Activated CD4-positive, alpha-beta memory T cell treated with anti-CD3 and anti-CD28 coated beads for 36 hours (primary cell): ENCODE results near the gene TRIM28. TPM values are rescaled to one million over a fixed set of nuclear protein-coding genes. Genes with fewer than 3 reads are reported as not detected.

ENCODE experiments used
- CTCF ChIA-PET: fragments of 350-600 bp; sonication (Branson Sonifier 250); formaldehyde crosslinking; loops from one replicate; lab custom pipeline; 2021; ENCODE audit warnings: antibody characterized with exemption, inconsistent platforms; lab: Charles Lee
- POLR2A ChIA-PET: fragments of 350-600 bp; sonication (Branson Sonifier 250); formaldehyde crosslinking; loops from one replicate; lab custom pipeline; 2021; ENCODE audit warnings: antibody characterized with exemption; lab: Charles Lee
- DNase-seq: peaks from one replicate; pipeline ENCODE4 v3.0.0-alpha.2; 2020
- H3K27ac Mint-ChIP-seq: one replicate; pipeline ENCODE4 v1.8.0; 2021; ENCODE audit warnings: mixed read lengths
- H3K27me3 Mint-ChIP-seq: one replicate; pipeline ENCODE4 v1.8.0; 2021; ENCODE audit warnings: mixed read lengths
- H3K36me3 Mint-ChIP-seq: one replicate; pipeline ENCODE4 v1.8.0; 2021; ENCODE audit warnings: mixed read lengths
- H3K4me1 Mint-ChIP-seq: one replicate; pipeline ENCODE4 v1.8.0; 2021; ENCODE audit warnings: low read depth, mixed read lengths
- H3K4me3 Mint-ChIP-seq: one replicate; pipeline ENCODE4 v1.8.0; 2021; ENCODE audit warnings: mild to moderate bottlenecking, mixed read lengths
- H3K9me3 Mint-ChIP-seq: one replicate; pipeline ENCODE4 v1.8.0; 2021; ENCODE audit warnings: mixed read lengths
- intact Hi-C: fragments of 100-400 bp; cut with micrococcal nuclease; formaldehyde crosslinking; loops from one replicate; pipeline ENCODE4 v1.15.1; 2023
- total RNA-seq, 2 experiments: library from RNA; stranded (reverse); gene quantifications; one replicate each; pipeline ENCODE4 v1.2.3, GENCODE V29; 2021

The TRIM28 gene
- total RNA-seq, 2 experiments from 2014 or later = 404 to 408 TPM

DNA sequence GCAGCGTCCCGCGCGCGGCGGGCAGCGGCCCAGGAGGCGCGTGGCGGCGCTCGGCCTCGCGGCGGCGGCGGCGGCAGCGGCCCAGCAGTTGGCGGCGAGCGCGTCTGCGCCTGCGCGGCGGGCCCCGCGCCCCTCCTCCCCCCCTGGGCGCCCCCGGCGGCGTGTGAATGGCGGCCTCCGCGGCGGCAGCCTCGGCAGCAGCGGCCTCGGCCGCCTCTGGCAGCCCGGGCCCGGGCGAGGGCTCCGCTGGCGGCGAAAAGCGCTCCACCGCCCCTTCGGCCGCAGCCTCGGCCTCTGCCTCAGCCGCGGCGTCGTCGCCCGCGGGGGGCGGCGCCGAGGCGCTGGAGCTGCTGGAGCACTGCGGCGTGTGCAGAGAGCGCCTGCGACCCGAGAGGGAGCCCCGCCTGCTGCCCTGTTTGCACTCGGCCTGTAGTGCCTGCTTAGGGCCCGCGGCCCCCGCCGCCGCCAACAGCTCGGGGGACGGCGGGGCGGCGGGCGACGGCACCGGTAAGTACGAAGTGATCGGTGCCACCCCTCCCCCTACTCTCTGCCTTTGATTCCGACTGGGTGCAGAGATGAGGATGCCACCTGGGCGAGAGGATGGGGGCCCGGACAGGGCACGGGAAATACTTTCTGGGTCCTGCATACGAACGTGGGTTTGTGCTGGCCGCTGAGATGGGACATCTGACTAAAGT, 874 bp downstream of the TRIM28 start:
- intact Hi-C loops = loop anchor here (1.0 to 2.0 kb wide), 7 partner anchors 11 to 239 kb away; partner anchors contain the start of genes CHMP2A, ERVK3-1, MZF1 and ZBTB45
- POLR2A ChIA-PET = interaction anchor here (0.9 to 3.6 kb wide), 7 partner anchors 10 to 218 kb away, joined by 3 to 41 read pairs (median 13); partner anchors contain the start of genes CHMP2A, UBE2M, ZBTB45 and ZSCAN22
- CTCF ChIA-PET = interaction anchor here (1.0 to 5.1 kb wide), 4 partner anchors 10 to 56 kb away, joined by 3 to 61 read pairs (median 6); partner anchors contain the start of genes CHMP2A and ZBTB45
- Mint-ChIP-seq H3K27ac (peak overlapping the region; percentile 95), H3K27me3 (peaks cover 1% of the 10 kb centered on the region), H3K4me3 (peak overlapping the region; percentile 97), H3K9me3 (no peaks in the 10 kb centered on the region), H3K4me1 (peaks cover 32% of the 10 kb centered on the region), H3K36me3 (peaks cover 41% of the 10 kb centered on the region)
- peak; percentile 79 for DNase-seq

DNA sequence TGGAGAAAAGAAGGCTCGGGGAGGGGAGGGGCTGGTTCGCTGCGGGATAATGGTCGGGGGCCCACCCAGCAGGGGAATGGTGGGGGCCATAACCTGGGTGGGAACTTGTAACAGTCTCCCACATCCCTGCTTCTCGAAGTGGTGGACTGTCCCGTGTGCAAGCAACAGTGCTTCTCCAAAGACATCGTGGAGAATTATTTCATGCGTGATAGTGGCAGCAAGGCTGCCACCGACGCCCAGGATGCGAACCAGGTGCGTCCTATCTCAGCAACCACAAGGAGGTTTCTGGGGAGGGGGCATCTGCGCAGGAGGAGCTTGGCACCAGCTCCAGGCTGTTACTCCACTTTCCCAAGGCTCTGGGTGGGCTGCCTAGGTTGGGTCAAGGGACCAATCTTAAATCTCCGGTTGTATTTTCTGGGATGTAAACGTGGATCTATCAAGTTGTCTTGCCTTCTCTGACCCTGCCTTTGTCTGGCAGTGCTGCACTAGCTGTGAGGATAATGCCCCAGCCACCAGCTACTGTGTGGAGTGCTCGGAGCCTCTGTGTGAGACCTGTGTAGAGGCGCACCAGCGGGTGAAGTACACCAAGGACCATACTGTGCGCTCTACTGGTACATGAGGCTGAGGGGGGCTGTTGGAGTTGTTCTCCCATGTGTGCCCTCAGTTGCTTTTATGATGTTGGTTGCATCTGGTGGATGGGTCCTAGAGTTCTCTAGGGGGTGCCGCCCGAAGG, 1.6 kb downstream of the TRIM28 start:
- DNase-seq = no peak
- Mint-ChIP-seq H3K4me1 (peaks cover 35% of the 10 kb centered on the region), H3K36me3 (peaks cover 44% of the 10 kb centered on the region), H3K27ac (peak overlapping the region; percentile 87), H3K9me3 (no peaks in the 10 kb centered on the region), H3K27me3 (peaks cover 1% of the 10 kb centered on the region), H3K4me3 (peak overlapping the region; percentile 97)
- ChIA-PET CTCF (interaction anchor here (1.5 to 5.1 kb wide), 2 partner anchors 26 to 31 kb away, joined by 5 to 61 read pairs; partner anchors contain the start of gene ZBTB45), POLR2A (interaction anchor here (2.1 to 3.6 kb wide), 4 partner anchors 9 to 32 kb away, joined by 13 to 41 read pairs (median 24); partner anchors contain the start of genes CHMP2A and ZBTB45)
- intact Hi-C loops = loop anchor here (2.0 kb wide), 1 partner anchor 79 kb away; the partner anchor contains the start of gene ZNF324

DNA sequence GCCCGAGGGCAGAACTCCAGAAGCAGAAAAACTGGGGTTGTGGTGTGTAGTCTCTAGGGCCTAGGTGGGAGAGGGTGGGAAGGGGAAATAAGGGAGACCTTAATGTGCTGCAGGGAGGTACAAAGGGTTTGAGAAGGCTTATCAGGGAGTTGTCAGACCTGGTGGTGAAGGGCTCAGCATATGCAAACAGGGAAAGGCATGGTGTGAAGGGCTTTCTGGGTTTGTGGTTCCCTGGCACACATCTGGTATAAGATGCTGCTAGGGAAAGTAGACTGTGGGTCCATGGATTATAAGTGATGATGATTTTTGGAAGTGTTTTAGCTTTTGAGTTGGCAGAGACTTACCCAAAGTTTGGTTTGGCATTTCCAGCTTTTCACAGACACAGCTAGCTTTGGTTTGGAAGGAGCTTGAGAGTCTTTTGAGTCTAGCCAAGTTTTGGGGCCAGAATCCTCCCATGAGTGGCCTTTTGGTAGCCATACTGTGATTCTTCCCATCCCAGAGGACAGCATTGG, 2.2 kb downstream of the TRIM28 start:
- Mint-ChIP-seq H3K27me3 (no peaks in the 10 kb centered on the region), H3K36me3 (peaks cover 47% of the 10 kb centered on the region), H3K4me3 (peak overlapping the region; percentile 97), H3K9me3 (no peaks in the 10 kb centered on the region), H3K27ac (peak overlapping the region; percentile 87), H3K4me1 (peaks cover 36% of the 10 kb centered on the region)
- intact Hi-C loops = no loop called here
- DNase-seq = no peak
- POLR2A ChIA-PET = interaction anchor here (3.6 kb wide), 1 partner anchor 8 kb away, joined by 41 read pairs; the partner anchor contains the start of gene CHMP2A
- CTCF ChIA-PET = interaction anchor here (1.5 to 5.1 kb wide), 2 partner anchors 27 to 32 kb away, joined by 5 to 61 read pairs; partner anchors contain the start of gene ZBTB45

DNA sequence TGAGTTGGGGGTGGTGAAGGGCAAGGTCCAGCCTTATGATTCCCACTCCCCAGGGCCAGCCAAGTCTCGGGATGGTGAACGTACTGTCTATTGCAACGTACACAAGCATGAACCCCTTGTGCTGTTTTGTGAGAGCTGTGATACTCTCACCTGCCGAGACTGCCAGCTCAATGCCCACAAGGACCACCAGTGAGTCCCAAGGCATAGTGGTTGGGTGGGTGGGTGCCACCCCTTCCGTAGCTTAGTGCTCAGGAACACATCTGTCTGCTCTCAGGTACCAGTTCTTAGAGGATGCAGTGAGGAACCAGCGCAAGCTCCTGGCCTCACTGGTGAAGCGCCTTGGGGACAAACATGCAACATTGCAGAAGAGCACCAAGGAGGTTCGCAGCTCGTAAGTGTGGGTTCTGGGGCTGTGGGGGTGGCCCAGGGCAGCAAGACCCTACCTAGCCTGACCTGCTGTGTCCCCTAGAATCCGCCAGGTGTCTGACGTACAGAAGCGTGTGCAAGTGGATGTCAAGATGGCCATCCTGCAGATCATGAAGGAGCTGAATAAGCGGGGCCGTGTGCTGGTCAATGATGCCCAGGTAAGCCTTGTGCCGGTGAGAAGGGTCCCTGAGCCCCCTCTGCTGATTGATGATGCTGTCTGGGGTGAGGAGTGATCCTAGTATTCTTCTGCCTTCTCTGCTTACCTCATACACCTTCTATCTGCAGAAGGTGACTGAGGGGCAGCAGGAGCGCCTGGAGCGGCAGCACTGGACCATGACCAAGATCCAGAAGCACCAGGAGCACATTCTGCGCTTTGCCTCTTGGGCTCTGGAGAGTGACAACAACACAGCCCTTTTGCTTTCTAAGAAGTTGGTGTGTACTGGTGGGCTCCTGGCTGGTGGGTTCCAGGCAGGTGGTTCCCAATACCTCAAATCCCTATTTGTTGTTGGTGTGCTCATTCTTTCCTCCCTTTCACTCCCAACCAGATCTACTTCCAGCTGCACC, 3.8 kb downstream of the TRIM28 start:
- CTCF ChIA-PET = interaction anchor here (5.1 kb wide), 1 partner anchor 28 kb away, joined by 61 read pairs; the partner anchor contains the start of gene ZBTB45
- intact Hi-C loops = no loop called here
- no peak for DNase-seq
- Mint-ChIP-seq H3K4me3 (no peak overlapping the region), H3K36me3 (peaks cover 57% of the 10 kb centered on the region), H3K9me3 (no peaks in the 10 kb centered on the region), H3K27me3 (no peaks in the 10 kb centered on the region), H3K27ac (peak overlapping the region; percentile 28), H3K4me1 (peaks cover 39% of the 10 kb centered on the region)
- POLR2A ChIA-PET = interaction anchor here (0.8 kb wide), 1 partner anchor 15 kb away, joined by 3 read pairs; no protein-coding TSS in a partner anchor

DNA sequence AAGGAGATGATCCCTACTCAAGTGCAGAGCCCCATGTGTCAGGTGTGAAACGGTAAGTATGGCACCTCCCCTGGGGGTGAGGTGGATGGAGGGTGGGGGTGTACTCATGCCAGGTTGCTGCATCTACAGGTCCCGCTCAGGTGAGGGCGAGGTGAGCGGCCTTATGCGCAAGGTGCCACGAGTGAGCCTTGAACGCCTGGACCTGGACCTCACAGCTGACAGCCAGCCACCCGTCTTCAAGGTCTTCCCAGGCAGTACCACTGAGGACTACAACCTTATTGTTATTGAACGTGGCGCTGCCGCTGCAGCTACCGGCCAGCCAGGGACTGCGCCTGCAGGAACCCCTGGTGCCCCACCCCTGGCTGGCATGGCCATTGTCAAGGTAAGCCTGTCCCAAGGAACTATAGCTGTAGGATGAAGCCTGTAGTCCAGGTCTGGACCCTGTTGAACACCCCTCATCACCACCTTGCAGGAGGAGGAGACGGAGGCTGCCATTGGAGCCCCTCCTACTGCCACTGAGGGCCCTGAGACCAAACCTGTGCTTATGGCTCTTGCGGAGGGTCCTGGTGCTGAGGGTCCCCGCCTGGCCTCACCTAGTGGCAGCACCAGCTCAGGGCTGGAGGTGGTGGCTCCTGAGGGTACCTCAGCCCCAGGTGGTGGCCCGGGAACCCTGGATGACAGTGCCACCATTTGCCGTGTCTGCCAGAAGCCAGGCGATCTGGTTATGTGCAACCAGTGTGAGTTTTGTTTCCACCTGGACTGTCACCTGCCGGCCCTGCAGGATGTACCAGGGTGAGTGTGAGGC, 5.2 kb downstream of the TRIM28 start:
- Mint-ChIP-seq H3K36me3 (peaks cover 65% of the 10 kb centered on the region), H3K4me1 (peaks cover 45% of the 10 kb centered on the region), H3K4me3 (no peak overlapping the region), H3K27ac (no peak overlapping the region), H3K27me3 (no peaks in the 10 kb centered on the region), H3K9me3 (no peaks in the 10 kb centered on the region)
- intact Hi-C loops = no loop called here
- POLR2A ChIA-PET = no interaction called here
- no peak for DNase-seq
- CTCF ChIA-PET = interaction anchor here (1.2 kb wide), 1 partner anchor 35 kb away, joined by 3 read pairs; no protein-coding TSS in a partner anchor

DNA sequence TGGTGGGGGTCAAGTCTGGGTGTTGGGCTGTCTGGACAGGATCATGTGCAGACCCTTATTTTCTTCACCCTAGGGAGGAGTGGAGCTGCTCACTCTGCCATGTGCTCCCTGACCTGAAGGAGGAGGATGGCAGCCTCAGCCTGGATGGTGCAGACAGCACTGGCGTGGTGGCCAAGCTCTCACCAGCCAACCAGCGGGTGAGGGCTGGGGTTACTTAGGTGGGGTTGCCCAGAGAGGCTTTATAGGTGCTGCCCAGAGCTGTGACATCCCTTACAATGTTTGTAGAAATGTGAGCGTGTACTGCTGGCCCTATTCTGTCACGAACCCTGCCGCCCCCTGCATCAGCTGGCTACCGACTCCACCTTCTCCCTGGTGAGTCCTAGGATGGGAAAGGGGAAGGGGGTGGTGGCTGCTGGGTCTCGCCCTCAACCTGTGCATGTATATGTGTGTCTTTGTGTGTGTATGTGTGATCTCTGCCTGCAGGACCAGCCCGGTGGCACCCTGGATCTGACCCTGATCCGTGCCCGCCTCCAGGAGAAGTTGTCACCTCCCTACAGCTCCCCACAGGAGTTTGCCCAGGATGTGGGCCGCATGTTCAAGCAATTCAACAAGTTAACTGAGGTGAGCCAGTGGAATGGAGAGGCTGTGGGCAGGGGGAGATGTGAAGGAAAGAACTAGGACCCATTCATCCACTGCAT, 5.9 kb downstream of the TRIM28 start:
- no peaks in the 10 kb centered on the region for H3K27me3 Mint-ChIP-seq

DNA sequence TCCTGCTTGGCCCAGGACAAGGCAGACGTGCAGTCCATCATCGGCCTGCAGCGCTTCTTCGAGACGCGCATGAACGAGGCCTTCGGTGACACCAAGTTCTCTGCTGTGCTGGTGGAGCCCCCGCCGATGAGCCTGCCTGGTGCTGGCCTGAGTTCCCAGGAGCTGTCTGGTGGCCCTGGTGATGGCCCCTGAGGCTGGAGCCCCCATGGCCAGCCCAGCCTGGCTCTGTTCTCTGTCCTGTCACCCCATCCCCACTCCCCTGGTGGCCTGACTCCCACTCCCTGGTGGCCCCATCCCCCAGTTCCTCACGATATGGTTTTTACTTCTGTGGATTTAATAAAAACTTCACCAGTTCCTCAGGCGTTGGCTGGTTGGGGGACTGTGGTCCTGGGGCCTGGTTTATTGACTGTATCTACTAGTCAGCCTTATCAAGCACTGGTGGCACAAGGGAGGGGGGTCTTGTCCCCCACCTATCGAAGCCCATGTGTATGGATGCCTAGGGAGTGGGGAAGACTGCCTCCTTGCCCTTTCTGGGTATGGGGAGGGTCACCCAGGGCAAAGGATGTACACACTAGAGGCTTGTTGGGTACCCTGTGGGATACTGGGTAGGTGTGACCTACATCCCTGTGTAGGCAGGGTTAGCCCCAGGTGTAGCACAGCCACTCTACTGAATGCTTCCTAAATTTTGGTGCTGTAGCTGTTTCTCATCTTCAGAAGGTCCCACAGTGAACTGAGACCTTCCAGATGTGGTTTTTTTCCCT, 6.7 kb downstream of the TRIM28 start:
- H3K36me3 Mint-ChIP-seq = peaks cover 69% of the 10 kb centered on the region
- H3K4me1 Mint-ChIP-seq = peaks cover 56% of the 10 kb centered on the region

More for the DNA sequence above, 5.9 kb downstream of the TRIM28 start:
- Mint-ChIP-seq H3K9me3 (no peaks in the 10 kb centered on the region), H3K4me3 (no peak overlapping the region), H3K27ac (peak overlapping the region; percentile 42), H3K4me1 (peaks cover 51% of the 10 kb centered on the region), H3K36me3 (peaks cover 70% of the 10 kb centered on the region)
- ChIA-PET CTCF (interaction anchor here (0.8 kb wide), 1 partner anchor 30 kb away, joined by 3 read pairs; the partner anchor contains the start of gene ZBTB45), POLR2A (no interaction called here)
- no peak for DNase-seq
- intact Hi-C loops = no loop called here

DNA sequence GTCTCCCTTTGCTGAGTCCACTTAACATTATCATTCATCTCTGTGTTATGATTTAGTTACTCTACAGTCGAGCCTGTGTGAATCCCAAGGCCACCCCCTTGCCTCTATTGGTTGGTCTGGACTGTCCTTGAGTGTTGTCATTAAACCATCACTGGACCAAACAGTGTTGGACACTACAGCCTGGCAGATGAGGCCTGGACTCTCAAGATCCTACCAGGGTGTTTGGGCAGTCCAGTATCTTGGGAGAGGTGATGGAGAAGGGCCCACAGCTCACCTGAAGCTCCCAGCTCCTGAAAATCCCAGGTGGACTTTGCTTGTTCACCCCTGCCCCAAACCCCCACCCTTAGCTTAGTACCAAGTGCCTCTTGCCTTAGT, 7.2 kb downstream of the TRIM28 start:
- POLR2A ChIA-PET = no interaction called here
- no peaks in the 10 kb centered on the region for H3K27me3 Mint-ChIP-seq
- CTCF ChIA-PET = interaction anchor here (0.7 kb wide), 1 partner anchor 259 kb away, joined by 3 read pairs; no protein-coding TSS in a partner anchor
- H3K27ac Mint-ChIP-seq = no peak overlapping the region
- peaks cover 66% of the 10 kb centered on the region for H3K36me3 Mint-ChIP-seq
- no peaks in the 10 kb centered on the region for H3K9me3 Mint-ChIP-seq
- peaks cover 55% of the 10 kb centered on the region for H3K4me1 Mint-ChIP-seq
- intact Hi-C loops = no loop called here
- no peak overlapping the region for H3K4me3 Mint-ChIP-seq
- no peak for DNase-seq

More for the DNA sequence above, 6.7 kb downstream of the TRIM28 start:
- no peak overlapping the region for H3K27ac Mint-ChIP-seq
- H3K4me3 Mint-ChIP-seq = no peak overlapping the region
- no peaks in the 10 kb centered on the region for H3K27me3 Mint-ChIP-seq
- no peaks in the 10 kb centered on the region for H3K9me3 Mint-ChIP-seq
- DNase-seq = no peak
- CTCF ChIA-PET = interaction anchor here (0.8 kb wide), 1 partner anchor 31 kb away, joined by 3 read pairs; the partner anchor contains the start of gene ZBTB45
- POLR2A ChIA-PET = no interaction called here
- intact Hi-C loops = no loop called here
